HG03460 (cell line): ENCODE results near the gene FERD3L.

Source experiments
- ATAC-seq: cut with Tn5 transposase; IDR thresholded peaks from one replicate; pipeline ENCODE4 v1.9.1; 2021; ENCODE audit not compliant: unreplicated experiment

FERD3L gene

DNA sequence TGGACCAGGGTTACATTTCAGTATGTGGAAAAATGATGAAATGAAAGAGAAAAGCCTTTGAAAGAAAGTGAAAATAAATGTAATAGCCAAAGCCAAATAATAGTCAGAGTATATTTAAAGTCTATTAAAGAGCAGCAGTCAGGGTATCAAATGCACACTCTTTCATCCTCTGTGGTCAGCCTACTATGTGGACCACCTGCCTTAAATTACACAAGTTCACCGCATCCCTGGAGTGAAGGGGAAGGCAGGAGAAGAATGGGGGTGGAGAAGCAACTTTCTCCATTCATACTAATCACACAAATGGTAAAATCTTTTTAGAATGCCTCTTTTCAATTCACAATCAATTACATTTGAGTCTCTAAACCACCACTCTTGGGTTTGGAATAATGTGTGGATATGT is 43.7 kb downstream of the FERD3L start:
- no peak for ATAC-seq

DNA sequence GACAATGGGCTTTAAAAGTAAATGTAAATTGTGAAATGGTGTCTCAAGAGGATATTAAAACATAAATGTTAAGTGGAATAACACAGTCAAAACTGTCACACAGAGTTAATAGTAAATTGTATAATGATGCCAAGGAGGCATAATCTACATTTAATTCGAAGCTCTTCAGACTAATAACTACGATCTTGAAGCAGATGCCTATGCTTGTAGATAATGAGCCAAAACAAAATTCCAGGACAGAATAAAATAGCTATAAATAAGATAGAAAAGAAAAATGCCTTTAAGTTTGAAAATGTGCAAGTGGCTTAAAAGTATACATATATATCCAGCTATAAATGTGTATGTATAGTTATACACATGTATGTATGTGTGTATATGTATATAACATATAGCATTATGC is 45.3 kb downstream of the FERD3L start:
- ATAC-seq = no peak

GRCh38 chr7:19099194-19099593 is 46.0 kb downstream of the FERD3L start:
- ATAC-seq = no peak

GRCh38 chr7:19098510-19098909 is 46.7 kb downstream of the FERD3L start:
- ATAC-seq = no peak

DNA sequence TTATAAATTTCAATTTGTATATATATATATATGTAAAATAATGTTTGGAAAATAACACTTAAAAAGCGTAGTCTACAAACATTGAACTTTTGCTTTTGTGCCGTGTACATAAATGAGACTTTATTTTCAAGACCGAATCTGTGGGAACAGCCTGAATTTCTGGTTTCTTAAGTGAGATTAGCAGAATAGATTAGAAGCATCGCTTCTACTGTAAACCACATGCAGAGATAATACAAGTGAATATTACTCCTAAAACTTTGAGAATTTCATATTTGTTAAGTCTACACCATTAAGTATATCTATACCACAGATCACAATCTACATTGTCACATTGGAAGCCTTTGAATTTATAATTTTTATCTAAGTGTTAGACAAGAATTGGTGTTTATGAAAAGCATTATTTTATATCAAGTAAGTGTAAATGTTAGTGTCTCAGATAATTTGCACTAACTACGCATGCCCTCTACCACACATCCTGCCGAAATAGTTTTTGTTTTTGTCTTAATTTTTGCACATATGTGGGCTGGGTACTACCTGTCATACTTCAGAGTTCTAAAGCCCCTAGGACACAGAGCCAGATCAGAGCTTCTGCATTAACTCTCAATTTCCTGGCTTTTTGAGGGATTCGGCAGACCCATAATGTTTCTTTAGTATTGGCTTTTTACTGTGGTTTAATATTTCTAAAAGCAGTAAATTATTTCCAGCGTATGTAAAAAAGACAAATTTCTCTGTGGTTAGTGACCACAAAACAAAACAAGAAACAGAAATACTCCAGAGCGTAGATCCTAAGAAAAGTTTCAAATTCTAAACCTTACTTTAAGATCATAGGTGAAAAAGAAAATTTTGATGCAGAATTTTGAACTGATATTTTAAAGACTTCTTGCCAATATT is 47.8 kb downstream of the FERD3L start:
- ATAC-seq = no peak

GRCh38 chr7:19095353-19095860 is 49.8 kb downstream of the FERD3L start:
- ATAC-seq = no peak
